ENCODE results near the gene SFMBT1.

DNA sequence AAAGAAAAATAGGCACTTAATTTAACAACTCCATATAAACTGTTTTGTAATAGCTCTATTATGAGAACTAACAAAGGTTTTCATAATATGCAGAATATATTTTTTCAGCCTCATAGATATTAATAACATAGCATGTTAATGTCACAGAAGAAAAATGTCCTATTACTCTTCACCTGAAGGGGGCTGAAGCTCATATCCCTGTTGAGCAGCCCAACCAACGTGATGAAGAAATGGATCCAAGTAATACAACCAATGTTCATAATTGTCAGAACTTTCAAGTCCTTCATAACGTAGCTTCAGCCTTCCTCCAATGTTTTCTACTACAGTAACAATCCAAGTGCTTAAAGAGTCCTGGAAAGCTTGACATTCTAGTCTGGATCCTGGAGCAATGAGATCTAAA lies 114.0 kb downstream of the SFMBT1 start:
- TF ChIP-seq CTCF (IDR thresholded peaks at IDR 0.05) (peak in 1 of 6 experiments; percentile 4), POLR2A (IDR thresholded peaks at IDR 0.05) (no peak)

All from Peyer's patch (tissue), 4 donors.